GM19467 (cell line): ENCODE measurements around the gene TMBIM6.
"Not testable (repeated sequence)": the region's sequence is repeated elsewhere in the genome, so short reads cannot be mapped to it uniquely, and the experiment has no call there.

Source experiments
- ATAC-seq: cut with Tn5 transposase; IDR thresholded peaks from one replicate; pipeline ENCODE4 v1.9.1; 2021; ENCODE audit warnings: mild to moderate bottlenecking, moderate library complexity; ENCODE audit not compliant: unreplicated experiment

The TMBIM6 gene, protein sequence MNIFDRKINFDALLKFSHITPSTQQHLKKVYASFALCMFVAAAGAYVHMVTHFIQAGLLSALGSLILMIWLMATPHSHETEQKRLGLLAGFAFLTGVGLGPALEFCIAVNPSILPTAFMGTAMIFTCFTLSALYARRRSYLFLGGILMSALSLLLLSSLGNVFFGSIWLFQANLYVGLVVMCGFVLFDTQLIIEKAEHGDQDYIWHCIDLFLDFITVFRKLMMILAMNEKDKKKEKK

DNA sequence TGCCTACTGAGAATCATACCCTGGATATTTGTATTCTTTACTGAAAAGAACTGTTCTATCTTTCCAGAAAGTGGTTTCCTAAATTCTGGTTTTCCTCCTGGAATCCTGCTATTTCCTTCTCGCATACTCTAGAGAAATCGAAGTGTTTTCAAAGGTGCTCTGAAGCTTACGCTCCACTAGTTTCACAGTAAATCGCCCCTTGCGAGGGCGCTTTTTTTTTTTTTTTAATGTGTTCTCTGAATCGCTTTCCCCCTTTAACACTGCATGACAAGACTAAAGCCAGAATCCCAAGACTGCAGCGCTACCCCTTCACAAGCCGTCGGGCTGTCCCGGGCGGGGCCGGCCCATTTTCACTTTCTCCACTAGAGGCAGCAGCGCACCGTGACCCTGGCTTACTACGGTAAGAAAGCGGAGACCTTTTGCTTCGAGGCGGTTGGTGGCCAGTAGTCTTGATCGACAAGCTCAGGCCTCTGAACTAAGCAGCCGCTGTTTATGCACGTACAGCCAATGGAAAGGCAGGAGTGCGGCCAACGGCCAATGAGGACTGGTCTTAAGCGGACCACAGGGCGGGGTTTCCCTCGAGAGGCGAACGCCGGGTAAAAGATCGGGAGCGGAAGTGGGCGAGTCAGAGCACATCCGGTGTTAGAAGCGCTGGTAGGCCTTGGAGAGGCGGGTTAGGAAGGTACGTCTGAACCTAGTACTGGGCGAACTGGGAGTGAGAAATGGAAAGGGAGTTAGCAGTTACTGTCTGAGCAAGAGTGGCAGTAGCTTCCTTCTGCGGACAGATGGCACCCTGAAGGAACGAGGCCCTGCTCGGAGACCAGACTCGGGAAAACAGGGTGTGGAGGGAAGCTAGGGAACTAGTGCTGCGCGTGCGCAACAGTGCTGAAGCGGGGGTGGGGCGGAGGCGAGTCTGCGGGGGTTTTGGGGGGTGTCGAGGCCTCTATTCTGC lies at the start of gene TMBIM6:
TSS of gene TMBIM6 (plus strand) at position 628 of the 952 bp plus-strand sequence. CDS start 10,937 bp downstream, outside the sequence.
- peak; percentile 96 for ATAC-seq

DNA sequence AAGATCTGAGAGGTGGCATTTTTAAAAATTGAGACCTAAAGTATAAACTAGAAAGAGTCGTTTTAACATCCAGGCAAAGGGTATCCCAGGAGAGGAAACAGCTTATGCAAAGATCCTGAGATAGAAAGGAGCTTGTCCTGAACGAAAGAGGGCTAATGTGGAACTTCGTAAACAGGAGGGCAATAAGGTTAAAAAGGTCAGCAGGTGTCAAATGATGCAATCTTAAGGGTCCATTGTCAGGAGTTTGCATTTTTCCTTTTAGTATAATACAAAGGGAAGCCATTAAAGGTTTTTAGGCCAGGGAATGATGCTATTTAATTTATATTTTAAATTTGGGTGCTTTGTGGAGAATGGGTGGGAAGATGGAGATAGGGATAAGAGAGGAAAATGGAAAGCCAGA lies 48.5 kb upstream of the TMBIM6 start:
- no peak for ATAC-seq

- ATAC-seq: no peak
Measured at GRCh38 chr12:49693931-49694444, 47.4 kb upstream of the TMBIM6 start.

- no peak for ATAC-seq
Measured at GRCh38 chr12:49696723-49697122, 44.6 kb upstream of the TMBIM6 start.

DNA sequence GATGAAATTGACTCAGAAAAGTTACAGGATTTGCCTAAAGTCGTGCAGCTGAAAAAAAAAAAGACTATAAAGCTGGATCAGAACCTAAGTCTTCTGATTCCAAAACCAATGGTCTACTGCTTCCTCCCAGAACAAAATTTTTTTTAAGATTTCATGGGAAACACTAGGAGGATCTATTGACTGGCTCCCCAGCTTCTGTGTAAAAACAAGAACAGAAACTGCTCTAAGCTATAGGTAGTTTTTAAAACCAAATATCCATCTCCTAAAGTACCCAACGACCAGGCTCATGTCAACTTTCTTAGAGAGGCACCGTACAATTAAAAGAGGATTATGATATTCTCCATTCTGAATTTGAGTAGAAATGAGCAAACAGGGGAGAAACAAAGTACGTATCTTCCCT lies 43.5 kb upstream of the TMBIM6 start:
- ATAC-seq: no peak

DNA sequence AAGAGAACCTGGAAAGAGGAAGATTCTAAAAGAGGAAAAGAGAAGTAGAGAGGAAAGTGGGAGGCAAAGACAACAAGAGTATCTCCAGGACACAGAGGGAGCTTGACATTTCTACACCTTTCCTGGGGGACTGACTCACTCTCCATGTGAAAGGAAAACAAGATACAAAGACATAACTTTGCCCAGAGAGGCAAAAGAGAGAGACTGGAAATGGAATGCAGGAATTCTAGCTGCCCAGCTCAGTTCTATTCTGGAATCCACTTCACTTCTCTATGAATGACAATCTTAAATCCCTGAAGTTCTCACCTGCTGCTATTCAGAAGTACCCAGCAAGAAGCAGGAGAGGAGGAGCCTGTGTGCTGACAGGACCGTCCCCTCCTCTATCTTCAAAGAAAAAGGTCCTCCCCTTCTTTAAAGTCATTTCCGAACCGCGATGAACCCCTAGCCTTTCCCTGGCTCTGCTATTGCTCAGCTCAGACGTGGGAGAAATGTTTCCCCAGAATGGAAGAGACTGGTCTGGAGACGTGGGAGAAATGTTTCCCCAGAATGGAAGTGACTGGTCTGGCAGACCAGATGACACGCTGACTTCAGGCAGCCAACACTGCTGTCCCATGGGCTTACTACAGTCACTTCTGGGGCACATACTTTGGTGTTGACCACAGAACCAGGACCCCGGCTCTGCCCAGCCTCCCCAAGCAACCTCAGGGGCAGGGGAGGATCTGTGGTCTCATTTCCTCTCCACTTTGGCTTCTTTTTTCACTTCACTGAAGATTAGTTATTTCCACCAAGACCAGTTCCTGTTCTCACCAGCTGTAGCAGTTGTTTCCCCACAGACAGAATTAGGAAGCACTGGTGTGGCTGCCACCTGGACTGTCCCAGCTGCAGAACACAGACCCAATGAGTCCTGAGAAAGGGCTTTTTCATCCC lies 42.5 kb upstream of the TMBIM6 start:
- ATAC-seq: peak; percentile 66

DNA sequence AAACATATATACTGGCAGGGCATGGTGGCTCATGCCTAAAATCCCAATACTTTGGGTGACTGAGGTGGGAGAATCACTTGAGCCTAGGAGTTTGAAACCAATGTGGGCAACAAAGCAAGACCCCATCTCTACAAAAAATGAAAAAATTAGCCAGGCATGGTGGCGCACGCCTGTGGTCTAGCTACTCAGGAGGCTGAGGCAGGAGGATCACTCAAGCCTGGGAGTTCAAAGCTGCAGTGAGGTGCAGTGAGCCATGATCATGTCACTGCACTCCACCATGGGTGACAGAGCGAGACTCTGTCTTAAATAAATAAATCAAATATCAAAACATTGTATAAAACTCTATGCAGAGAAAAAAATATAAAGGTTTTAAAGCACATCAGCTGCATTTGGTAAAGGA lies 39.3 kb upstream of the TMBIM6 start:
- no peak for ATAC-seq

- no peak for ATAC-seq
Measured at GRCh38 chr12:49702676-49703215, 38.6 kb upstream of the TMBIM6 start.

GRCh38 chr12:49703647-49704137 lies 37.7 kb upstream of the TMBIM6 start:
- ATAC-seq: no peak

DNA sequence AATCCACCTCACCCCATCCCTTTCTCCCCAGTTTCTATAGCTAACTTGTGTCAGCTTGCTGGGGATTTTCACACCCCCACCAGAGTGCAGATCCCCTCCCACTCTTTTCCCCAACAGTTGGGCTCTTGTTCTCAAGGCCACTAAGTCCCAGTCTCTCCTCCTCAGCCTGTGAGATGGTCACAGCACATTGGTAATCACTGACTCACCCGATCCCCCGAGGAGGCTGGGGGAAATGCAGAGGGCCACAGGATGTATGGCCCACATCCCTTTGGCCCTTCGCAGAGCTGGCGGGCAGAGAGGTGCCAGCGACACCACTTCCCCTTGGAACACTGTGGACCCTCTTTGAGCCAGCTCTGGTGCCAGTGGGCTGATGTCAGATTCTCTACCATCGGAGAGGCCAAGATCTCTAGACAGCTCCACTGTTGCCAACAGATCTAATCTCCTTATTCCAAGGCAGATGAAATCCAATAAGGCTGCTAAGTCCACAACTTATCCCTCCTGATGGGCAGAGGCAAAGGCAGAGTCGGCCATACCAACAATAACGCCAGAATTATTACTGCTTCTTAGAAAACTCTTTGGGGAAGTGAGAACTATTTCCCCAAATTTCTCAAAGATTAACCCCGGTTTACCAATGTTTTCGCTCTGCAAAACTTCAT lies 35.8 kb upstream of the TMBIM6 start:
- no peak for ATAC-seq

- ATAC-seq: no peak
Measured at GRCh38 chr12:49706351-49707127, 34.8 kb upstream of the TMBIM6 start.

DNA sequence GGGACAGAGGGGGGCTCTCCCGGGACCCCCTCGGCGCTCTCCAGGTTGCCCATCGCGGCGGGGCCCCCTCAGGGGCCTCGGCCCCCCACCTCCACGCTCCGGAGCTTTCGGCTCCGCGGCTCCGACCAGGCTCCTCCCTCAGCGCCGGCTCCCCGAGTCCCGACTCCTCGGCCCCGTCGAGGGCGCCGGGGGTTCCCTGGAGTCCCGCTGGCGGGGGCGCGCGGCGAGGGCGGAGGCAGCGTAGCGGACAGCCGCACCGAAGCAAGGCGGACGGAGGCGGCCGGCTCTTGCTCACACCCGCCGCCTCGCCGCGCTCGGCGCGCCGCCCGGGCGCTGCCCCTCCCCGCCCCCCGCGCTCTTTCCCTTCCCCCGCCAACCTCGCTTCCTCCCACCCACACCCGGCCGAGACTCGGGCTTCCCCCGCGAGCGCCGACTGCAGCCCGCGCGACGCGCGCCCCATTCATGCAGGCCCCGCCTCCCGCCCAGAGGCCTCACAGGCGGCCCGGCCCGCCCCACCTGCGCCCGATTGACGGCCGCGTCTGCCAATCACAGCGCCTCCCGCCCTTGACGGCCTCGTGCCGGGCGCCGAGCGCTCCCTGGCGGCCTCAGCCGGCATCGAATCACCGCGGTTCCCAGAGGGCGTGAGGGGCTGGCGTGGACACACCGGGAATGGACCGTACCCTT lies 34.1 kb upstream of the TMBIM6 start, which contains the start of gene FMNL3:
TSS of gene FMNL3 (minus strand) at position 278 of the 684 bp plus-strand sequence. CDS start at position 53, 225 bp downstream.
- peak; percentile 82 for ATAC-seq

DNA sequence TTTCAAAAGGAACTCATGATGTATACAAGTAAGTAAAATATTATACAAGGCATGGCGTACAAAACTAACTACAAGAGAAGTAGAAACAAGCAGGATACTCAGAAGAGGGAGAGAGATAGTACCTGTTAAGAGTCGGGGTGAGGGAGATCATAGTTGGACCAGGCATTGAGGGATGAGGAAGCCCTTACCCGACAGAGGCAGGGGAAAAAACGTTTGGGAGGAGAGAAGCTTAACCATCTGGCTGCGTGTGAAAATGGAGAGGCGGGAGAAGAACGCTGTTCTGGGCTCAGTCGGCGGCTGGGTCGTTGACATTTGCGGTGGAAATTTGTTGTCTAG lies 33.6 kb upstream of the TMBIM6 start:
- ATAC-seq: no peak

- ATAC-seq: no peak
Measured at GRCh38 chr12:49708851-49709250, 32.5 kb upstream of the TMBIM6 start.

DNA sequence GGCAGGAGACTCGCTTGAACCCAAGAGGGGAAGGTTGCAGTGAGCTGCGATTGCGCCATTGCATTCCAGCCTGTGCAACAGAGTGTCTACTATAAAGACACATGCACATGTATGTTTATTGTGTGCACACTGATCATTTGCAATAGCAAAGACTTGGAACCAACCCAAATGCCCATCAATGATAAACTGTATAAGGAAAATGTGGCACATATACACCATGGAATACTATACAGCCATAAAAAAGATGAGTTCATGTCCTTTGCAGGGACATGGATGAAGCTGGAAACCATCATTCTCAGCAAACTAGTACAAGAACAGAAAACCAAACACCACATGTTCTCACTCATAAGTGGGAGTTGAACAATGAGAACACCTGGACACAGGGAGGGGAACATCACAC lies 27.4 kb upstream of the TMBIM6 start:
- ATAC-seq: not testable (repeated sequence)

DNA sequence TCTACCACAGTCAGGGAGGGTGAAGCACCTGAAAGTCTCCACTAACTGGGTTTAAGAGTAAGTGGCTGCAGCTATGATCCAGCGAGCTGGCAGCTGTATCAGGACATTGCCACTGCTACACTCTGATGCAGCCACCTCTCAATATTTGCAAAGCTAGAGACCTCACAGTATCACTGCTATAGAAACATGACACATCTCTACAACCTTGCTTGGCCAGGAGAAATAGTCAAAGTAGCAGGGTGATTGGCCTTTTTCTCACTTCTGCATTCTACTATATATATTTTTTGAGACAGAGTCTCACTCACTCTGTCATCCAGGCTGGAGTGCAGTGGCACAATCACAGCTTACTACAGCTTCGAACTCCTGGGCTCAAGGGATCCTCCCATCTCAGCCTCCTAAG lies 24.8 kb upstream of the TMBIM6 start:
- ATAC-seq: no peak

DNA sequence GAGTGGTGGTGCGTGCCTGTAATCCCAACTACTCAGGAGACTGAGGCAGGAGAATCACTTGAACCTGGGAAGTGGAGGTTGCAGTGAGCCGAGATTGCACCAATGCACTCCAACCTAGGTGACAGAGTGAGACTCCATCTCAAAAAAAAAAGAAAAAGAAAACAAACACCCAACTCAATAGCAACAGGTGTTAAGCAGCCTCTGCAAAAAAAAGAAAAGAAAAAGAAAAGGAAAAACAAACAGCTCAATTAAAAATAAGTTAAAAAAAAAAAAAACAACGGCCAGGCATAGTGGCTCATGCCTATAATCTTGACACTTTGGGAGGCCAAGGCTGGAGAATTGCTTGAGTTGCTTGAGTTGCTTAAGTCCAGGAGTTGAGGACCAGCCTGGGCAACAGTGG lies 23.6 kb upstream of the TMBIM6 start:
- ATAC-seq: not testable (repeated sequence)

DNA sequence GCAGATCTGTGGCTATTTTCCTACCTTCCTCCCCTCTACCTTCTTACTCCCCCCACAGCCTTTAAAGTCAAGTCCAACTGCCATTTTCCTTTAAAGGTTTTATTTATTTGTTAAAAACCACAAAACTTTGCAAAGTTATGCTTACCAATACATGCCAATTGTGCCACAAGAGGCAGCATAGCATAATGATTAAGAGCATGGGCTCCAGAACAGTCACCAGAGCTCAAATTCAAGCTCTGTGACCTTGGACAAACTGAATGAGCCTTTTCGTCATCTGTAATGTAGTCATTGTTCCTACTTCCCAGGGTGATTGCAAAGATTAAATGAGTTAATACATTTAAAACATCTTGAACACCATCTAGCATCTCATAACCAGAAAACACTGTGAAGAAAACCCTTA lies 21.1 kb upstream of the TMBIM6 start:
- ATAC-seq: no peak
